HG03064 (cell line): Measurements from ENCODE around the gene GPLD1.
"Not testable (repeated sequence)": the region's sequence is repeated elsewhere in the genome, so short reads cannot be mapped to it uniquely, and the experiment has no call there.

ENCODE experiments used
- ATAC-seq: cut with Tn5 transposase; IDR thresholded peaks from one replicate; pipeline ENCODE4 v1.9.1; 2021; ENCODE audit warnings: low read depth; ENCODE audit not compliant: unreplicated experiment

Gene GPLD1

GRCh38 chr6:24426729-24427446, 62.5 kb downstream of the GPLD1 start:
- no peak for ATAC-seq

GRCh38 chr6:24425091-24425490, 64.3 kb downstream of the GPLD1 start:
- no peak for ATAC-seq

DNA sequence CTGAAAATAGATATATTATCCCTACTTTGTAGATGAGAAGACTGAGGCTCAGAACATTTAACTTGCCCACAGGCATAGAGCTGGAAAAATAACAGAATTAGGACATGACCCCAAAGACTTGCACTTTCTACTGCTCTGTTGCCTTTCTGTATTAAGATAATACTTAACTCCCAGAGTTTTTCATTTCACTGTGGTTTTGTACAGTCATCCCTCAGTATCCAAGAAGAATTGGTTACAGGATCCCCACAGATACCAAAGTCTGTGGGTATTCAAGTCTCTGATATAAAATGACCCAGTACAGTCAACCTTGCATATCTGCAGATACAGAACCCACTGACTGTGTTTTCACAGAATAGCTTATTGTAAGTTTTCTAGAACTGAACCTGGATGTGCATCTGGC, 69.9 kb downstream of the GPLD1 start:
- ATAC-seq, result no peak

- ATAC-seq, result no peak
Measured at GRCh38 chr6:24415753-24416152, 73.6 kb downstream of the GPLD1 start.

DNA sequence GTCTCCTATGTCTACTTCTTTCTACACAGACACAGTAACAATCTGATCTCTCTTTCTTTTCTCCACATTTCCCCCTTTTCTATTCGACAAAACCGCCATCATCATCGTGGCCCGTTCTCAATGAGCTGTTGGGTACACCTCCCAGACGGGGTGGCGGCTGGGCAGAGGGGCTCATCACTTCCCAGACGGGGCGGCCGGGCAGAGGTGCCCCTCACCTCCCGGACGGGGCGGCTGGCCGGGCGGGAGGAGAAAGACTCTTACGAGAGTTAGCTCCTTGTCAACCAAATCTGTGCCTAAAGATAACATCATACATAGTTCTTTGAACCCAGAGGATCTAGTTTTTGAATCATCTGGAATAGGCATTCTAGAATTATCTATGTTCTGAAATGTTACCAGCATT, 74.8 kb downstream of the GPLD1 start:
- not testable (repeated sequence) for ATAC-seq

- no peak for ATAC-seq
Measured at GRCh38 chr6:24412294-24412693, 77.1 kb downstream of the GPLD1 start.

GRCh38 chr6:24410622-24411021, 78.8 kb downstream of the GPLD1 start:
- ATAC-seq, result no peak

GRCh38 chr6:24408719-24409410, 80.5 kb downstream of the GPLD1 start:
- ATAC-seq, result peak; percentile 91

- no peak for ATAC-seq
Measured at GRCh38 chr6:24405262-24405661, 84.1 kb downstream of the GPLD1 start.

DNA sequence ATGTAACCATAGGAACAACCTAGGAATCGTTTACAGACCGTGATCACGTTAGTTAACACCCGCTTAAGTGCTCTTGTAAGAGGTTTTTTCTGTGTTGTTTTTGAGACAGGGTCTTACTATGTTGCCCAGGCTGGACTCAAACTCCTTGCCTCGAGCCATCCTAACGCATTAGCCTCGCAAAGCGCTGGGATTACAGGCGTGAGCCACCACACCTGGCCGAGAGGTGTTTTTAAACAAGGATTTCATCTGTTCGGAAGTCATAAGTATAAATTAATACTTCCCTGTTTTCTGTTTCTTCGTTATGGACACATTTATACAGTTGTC, 85.9 kb downstream of the GPLD1 start:
- no peak for ATAC-seq

- ATAC-seq, result peak; percentile 97
Measured at GRCh38 chr6:24402697-24403500, 86.5 kb downstream of the GPLD1 start, which contains the start of gene MRS2. Gene MRS2, plus strand, starts transcription at chr6:24402936. Its CDS starts 111 bp downstream, at chr6:24403047.

DNA sequence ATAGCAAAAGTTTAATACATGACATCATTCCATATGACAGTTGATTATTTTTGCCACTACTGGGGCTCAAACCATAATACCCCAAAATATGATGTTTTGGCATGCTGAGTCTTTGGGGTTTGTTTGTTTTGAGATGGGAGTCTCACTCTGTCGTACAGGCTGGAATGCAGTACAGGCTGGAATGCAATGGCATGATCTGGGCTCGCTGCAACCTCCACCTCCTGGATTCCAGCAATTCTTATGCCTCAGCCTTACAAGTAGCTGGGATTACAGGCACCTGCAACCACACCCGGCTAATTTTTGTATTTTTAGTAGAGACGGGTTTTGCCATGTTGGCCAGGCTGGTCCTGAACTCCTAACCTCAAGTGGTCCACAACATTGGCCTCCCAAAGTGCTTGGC, 87.9 kb downstream of the GPLD1 start:
- no peak for ATAC-seq

DNA sequence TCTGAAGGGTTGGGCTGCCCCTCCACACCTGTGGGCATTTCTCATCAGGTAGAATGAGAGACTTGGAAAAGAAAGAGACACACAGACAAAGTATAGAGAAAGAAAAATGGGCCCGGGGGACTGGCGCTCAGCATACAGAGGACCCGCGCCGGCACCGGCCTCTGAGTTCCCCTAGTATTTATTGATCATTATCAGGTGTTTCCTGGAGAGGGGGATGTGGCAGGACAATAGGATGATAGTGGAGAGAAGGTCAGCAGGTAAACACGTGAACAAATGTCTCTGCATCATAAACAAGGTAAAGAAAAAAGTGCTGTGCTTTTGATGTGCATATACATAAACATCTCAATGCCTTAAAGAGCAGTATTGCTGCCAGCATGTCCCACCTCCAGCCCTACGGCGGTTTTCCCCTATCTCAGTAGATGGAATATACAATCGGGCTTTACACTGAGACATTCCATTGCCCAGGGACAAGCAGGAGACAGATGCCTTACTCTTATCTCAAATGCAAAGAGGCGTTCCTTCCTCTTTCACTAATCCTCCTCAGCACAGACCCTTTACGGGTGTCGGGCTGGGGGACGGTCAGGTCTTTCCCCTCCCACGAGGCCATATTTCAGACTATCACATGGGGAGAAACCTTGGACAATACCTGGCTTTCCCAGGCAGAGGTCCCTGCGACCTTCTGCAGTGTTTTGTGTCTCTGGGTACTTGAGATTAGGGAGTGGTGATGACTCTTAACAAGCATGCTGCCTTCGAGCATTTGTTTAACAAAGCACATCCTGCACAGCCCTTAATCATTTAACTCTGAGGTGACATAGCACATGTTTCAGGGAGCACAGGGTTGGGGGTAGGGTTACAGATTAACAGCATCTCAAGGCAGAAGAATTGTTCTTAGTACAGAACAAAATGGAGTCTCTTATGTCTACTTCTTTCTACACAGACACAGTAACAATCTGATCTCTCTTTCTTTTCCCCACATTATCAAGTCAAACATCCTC, 89.0 kb downstream of the GPLD1 start:
- ATAC-seq, result not testable (repeated sequence)

DNA sequence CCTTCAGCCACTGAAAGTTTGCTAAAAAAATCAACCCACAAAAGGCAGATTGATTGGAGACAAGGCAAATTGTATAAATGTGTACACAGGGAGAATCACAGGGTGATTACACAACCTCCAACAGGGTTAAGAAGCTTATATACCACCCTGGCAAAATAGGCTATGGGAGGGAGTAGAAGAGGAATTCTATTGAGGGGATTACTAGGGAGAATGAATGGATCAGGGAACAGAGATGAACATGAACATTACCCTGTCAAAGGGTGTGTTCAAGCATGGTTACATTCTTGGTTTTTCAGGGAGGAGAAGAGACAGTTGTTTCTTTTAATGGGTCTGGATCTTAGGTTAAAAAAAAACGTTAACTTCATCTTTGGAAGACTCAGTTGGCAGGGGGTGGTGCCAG, 91.7 kb downstream of the GPLD1 start:
- no peak for ATAC-seq

- ATAC-seq, result no peak
Measured at GRCh38 chr6:24396824-24397223, 92.6 kb downstream of the GPLD1 start.

- ATAC-seq, result no peak
Measured at GRCh38 chr6:24394780-24395437, 94.5 kb downstream of the GPLD1 start.

DNA sequence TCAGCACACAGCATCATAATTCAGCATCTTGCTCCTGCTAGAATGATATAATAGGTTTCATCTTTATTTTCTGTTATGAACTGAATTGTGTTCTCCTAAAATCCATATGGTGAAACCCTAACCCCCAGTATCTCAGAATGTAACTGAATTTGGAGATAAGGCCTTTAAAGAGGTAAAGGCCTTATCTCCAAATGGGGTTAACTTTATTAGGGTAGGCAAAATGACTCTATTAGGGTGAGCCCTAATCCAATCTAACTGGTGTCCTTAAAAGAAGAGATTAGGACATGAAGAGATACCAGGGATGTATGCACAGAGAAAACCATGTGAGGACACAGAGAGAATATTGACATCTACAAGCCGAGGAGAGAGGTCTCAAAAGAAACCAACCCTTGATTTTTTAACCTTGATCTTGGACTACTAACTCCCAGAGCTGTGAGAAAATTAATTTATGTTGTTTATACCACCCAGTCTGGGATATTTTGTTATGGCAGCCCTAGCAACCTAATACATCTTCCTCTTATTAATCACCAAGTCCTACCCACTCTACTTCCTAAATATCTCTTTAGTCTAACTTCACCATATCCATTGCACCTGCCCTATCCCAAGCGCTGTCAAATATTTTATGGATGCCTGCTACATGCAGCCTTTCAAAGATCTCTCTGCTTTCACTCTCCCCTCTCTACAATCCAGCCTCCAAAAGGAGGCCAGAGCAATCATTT, 95.2 kb downstream of the GPLD1 start:
- ATAC-seq, result no peak

GRCh38 chr6:24391756-24392405, 97.5 kb downstream of the GPLD1 start:
- ATAC-seq, result peak; percentile 77

DNA sequence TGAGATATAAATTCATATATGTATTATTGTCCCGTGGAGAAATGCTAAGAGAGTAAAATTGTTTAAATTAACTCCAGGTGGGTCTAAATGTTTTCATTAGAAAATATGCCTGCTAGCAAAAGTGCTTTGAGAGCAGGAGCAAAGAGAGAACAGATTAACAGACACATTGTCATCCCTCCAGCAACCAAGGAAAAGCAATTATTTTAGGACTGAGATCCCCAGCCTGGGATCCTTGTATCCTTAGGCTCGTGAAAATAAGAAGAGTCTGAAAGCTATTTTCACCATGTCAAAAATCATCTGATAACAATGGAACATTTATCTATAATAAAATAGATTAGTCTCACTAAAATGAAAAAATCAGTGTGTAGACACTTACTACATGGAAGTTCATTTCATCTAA, 98.2 kb downstream of the GPLD1 start:
- ATAC-seq, result no peak
